Measurements from ENCODE around the gene TAB3. TPM values are rescaled to one million over a fixed set of nuclear protein-coding genes. Genes with fewer than 3 reads are reported as not detected.

Gene TAB3
- total and polyA plus RNA-seq, 2 of the 4 experiments (the other 2 are of a cell fraction) = 4.7 to 6.4 TPM

DNA sequence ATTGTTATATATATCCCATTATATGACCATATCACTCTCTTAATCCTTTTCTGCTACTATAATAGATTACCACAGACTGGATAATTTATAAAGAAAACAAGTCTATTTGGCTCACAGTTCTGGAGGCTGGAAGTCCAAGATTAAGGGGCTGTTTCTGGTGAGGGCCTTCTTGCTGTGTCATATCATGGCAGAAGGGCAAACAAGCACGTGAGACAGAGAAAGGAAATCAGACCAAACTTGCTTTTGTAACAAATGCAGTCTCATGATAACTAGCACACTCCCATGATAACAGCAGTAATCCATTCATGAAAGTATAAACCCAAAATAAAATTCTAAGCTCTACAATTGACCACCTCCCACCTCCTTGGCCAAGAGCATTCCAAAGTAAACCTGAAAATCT is 16.3 kb upstream of the TAB3 start:
- in situ Hi-C loops (cut with MboI; ENCODE audit: low sequenced_read_pairs) (no loop called here), dilution Hi-C loops (cut with HindIII; ENCODE audit: low sequenced_read_pairs, unreplicated experiment) (no loop called here), intact Hi-C loops (cut with micrococcal nuclease) (no loop called here)
- Histone ChIP-seq H3K27me3 (ENCODE audit: control insufficient read depth, insufficient read depth, low read length) (no peaks in the 10 kb centered on the region), H4K8ac (ENCODE audit: low read depth in 2 of 2, low read length in 2 of 2) (no peak overlapping the region), H4K91ac (ENCODE audit: insufficient read depth, low read depth, low read length) (no peak overlapping the region), H3K9ac (ENCODE audit: low read depth, low read length) (no peak overlapping the region), H3K4me3 (ENCODE audit: insufficient read depth, low read depth, low read length) (no peak overlapping the region), H4K5ac (ENCODE audit: low read depth, low read length) (no peak overlapping the region; the same call in 1 of the 2 replicates), H2BK15ac (ENCODE audit: low read depth, low read length) (no peak overlapping the region), H3K23ac (ENCODE audit: low read depth, low read length) (no peak overlapping the region), H2BK20ac (ENCODE audit: low read depth, low read length) (no peak overlapping the region), H2AFZ (replicated peaks; ENCODE audit: low read length, poor library complexity) (no peak overlapping the region), H3K14ac (replicated peaks; ENCODE audit: low read depth, low read length) (no peak overlapping the region), H2BK5ac (ENCODE audit: low read depth, low read length, poor library complexity, severe bottlenecking) (no peak overlapping the region), H3K27ac (ENCODE audit: insufficient read depth, low read length) (no peak overlapping the region), H3K36me3 (ENCODE audit: control insufficient read depth, insufficient read depth, low read length) (no peaks in the 10 kb centered on the region), H3K4me1 (ENCODE audit: control insufficient read depth, insufficient read depth, low read length) (no peaks in the 10 kb centered on the region), H2AK9ac (replicated peaks; ENCODE audit: low read depth, low read length, poor library complexity) (no peak overlapping the region), H4K20me1 (ENCODE audit: insufficient read depth, low read length) (no peaks in the 10 kb centered on the region), H3K9me3 (ENCODE audit: control insufficient read depth, insufficient read depth, low read length) (no peaks in the 10 kb centered on the region), H2AK5ac (ENCODE audit: low read depth, low read length) (no peak overlapping the region), H3K18ac (ENCODE audit: low read depth, low read length) (no peak overlapping the region; the same call in 1 of the 2 replicates), H2BK120ac (ENCODE audit: low read depth, low read length) (no peak overlapping the region), H3K9me1 (ENCODE audit: insufficient read depth, low read length) (no peaks in the 10 kb centered on the region), H3K56ac (ENCODE audit: extremely low read depth, insufficient read depth, low read length) (no peak overlapping the region), H3K4ac (ENCODE audit: low read depth, low read length) (no peak overlapping the region), H3K4me2 (ENCODE audit: low read depth, low read length) (no peak overlapping the region), H3K79me1 (ENCODE audit: low read depth in 1 of 2, low read length in 2 of 2) (no peaks in the 10 kb centered on the region)
- CTCF ChIA-PET = no interaction called here
- DNase-seq (no peak), ATAC-seq (ENCODE audit: low read depth) (no peak)
- no TSS peak for BruUV-seq (replicated peaks)
- POLR2A ChIA-PET (ENCODE audit: unreplicated experiment) = no interaction called here
- no CpG with 5 or more reads among the region's 1 CpG for WGBS, 2 experiments (ENCODE audit: extremely low coverage in 2 of 2, insufficient read length in 1 of 2)
- TF ChIP-seq FOS (IDR thresholded peaks at IDR 0.05; ENCODE audit: low read depth, low read length) = no peak
- TF ChIP-seq BHLHE40 (IDR thresholded peaks at IDR 0.05; ENCODE audit: low read depth, low read length) = no peak
- TF ChIP-seq, protein P1, sequence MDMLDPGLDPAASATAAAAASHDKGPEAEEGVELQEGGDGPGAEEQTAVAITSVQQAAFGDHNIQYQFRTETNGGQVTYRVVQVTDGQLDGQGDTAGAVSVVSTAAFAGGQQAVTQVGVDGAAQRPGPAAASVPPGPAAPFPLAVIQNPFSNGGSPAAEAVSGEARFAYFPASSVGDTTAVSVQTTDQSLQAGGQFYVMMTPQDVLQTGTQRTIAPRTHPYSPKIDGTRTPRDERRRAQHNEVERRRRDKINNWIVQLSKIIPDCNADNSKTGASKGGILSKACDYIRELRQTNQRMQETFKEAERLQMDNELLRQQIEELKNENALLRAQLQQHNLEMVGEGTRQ (IDR thresholded peaks at IDR 0.05; ENCODE audit: low read depth, low read length) = no peak
- no peak for TF ChIP-seq RFX5 (IDR thresholded peaks at IDR 0.05; ENCODE audit: low read depth, low read length)
- no peak for TF ChIP-seq RCOR1 (IDR thresholded peaks at IDR 0.05; ENCODE audit: insufficient replicate concordance, low read length)
- no peak for TF ChIP-seq MXI1 (IDR thresholded peaks at IDR 0.05; ENCODE audit: borderline replicate concordance, low read depth, low read length)
- no peak for TF ChIP-seq POLR2A (IDR thresholded peaks at IDR 0.05; ENCODE audit: low read depth, low read length)
- TF ChIP-seq NFE2L2 (IDR thresholded peaks at IDR 0.05; ENCODE audit: low read depth, low read length) = no peak
- TF ChIP-seq, protein P2, sequence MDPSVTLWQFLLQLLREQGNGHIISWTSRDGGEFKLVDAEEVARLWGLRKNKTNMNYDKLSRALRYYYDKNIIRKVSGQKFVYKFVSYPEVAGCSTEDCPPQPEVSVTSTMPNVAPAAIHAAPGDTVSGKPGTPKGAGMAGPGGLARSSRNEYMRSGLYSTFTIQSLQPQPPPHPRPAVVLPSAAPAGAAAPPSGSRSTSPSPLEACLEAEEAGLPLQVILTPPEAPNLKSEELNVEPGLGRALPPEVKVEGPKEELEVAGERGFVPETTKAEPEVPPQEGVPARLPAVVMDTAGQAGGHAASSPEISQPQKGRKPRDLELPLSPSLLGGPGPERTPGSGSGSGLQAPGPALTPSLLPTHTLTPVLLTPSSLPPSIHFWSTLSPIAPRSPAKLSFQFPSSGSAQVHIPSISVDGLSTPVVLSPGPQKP (IDR thresholded peaks at IDR 0.05; ENCODE audit: borderline replicate concordance, low read depth, low read length) = no peak
- TF ChIP-seq MAZ (IDR thresholded peaks at IDR 0.05; ENCODE audit: borderline replicate concordance, low read depth, low read length) = no peak
- TF ChIP-seq, protein P3, sequence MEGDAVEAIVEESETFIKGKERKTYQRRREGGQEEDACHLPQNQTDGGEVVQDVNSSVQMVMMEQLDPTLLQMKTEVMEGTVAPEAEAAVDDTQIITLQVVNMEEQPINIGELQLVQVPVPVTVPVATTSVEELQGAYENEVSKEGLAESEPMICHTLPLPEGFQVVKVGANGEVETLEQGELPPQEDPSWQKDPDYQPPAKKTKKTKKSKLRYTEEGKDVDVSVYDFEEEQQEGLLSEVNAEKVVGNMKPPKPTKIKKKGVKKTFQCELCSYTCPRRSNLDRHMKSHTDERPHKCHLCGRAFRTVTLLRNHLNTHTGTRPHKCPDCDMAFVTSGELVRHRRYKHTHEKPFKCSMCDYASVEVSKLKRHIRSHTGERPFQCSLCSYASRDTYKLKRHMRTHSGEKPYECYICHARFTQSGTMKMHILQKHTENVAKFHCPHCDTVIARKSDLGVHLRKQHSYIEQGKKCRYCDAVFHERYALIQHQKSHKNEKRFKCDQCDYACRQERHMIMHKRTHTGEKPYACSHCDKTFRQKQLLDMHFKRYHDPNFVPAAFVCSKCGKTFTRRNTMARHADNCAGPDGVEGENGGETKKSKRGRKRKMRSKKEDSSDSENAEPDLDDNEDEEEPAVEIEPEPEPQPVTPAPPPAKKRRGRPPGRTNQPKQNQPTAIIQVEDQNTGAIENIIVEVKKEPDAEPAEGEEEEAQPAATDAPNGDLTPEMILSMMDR (conservative IDR thresholded peaks at IDR 0.05; ENCODE audit: low read depth, low read length) = no peak
- no peak for TF ChIP-seq SMC3 (IDR thresholded peaks at IDR 0.05; ENCODE audit: low read depth, low read length)

Measured in IMR-90 (cell line).